ENCODE results near the gene COA7.

DNA sequence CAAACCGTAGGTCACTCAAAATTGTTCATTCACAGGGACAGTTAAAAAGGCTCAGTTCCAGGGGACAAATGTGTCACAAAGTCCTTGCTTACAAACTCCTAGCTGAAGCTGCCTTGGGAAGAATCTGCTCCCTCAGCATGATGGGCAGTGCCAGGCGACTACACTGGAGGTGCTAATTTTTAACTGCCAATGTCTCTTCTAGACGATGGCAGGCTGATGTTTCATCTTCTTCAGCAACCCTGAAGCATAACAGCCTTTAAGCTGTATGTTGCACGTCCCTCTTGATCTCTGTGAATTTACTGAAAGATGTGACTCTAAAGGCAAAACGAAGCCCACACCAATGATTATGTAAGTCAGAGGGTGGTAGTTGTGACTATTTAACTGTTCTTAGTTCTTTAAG, 11.3 kb downstream of the COA7 start:
- TF ChIP-seq, protein P1, sequence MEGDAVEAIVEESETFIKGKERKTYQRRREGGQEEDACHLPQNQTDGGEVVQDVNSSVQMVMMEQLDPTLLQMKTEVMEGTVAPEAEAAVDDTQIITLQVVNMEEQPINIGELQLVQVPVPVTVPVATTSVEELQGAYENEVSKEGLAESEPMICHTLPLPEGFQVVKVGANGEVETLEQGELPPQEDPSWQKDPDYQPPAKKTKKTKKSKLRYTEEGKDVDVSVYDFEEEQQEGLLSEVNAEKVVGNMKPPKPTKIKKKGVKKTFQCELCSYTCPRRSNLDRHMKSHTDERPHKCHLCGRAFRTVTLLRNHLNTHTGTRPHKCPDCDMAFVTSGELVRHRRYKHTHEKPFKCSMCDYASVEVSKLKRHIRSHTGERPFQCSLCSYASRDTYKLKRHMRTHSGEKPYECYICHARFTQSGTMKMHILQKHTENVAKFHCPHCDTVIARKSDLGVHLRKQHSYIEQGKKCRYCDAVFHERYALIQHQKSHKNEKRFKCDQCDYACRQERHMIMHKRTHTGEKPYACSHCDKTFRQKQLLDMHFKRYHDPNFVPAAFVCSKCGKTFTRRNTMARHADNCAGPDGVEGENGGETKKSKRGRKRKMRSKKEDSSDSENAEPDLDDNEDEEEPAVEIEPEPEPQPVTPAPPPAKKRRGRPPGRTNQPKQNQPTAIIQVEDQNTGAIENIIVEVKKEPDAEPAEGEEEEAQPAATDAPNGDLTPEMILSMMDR (IDR thresholded peaks at IDR 0.05) = no peak
- no peak for TF ChIP-seq POLR2A (IDR thresholded peaks at IDR 0.05)
